OCI-LY7 (cell line): ENCODE measurements around the gene CYP24A1. TPM values are rescaled to one million over a fixed set of nuclear protein-coding genes. Genes with fewer than 3 reads are reported as not detected.

Experiments used
- BruUV-seq: library from RNA; stranded (reverse); fragments of 400-500 nt; replicated peaks from 2 replicates; lab custom pipeline; 2021; lab: Mats Ljungman, UMichigan
- CTCF ChIA-PET: fragments of 300-600 bp; sonication (Branson Sonifier 250); formaldehyde crosslinking; loops from one replicate; lab custom pipeline; 2022; ENCODE audit warnings: antibody characterized with exemption; ENCODE audit not compliant: unreplicated experiment; lab: Charles Lee
- POLR2A ChIA-PET: fragments of 300-600 bp; sonication (Branson Sonifier 250); formaldehyde crosslinking; loops from one replicate; lab custom pipeline; 2022; ENCODE audit warnings: antibody characterized with exemption; lab: Charles Lee
- DNase-seq: peaks from one replicate; pipeline ENCODE4 v3.0.0-alpha.2; 2015; ENCODE audit warnings: low spot score
- H2AFZ ChIP-seq: fragments of 200-600 bp; sonication (generic), shearing (Covaris generic); 2 replicates; pipeline ENCODE4 v1.6.1; 2014; ENCODE audit warnings: mild to moderate bottlenecking, antibody characterized with exemption, low read length, moderate library complexity
- H3K27ac ChIP-seq: fragments of 200-600 bp; sonication (generic); 2 replicates; pipeline ENCODE4 v1.5.1; 2014; ENCODE audit warnings: mixed run types, low read depth, mild to moderate bottlenecking, moderate library complexity, low read length, inconsistent platforms; ENCODE audit not compliant: poor library complexity, severe bottlenecking
- H3K36me3 ChIP-seq: fragments of 200-600 bp; sonication (generic); 2 replicates; pipeline ENCODE4 v1.6.1; 2014; ENCODE audit warnings: mild to moderate bottlenecking, antibody characterized with exemption, low read length, moderate library complexity, mixed read lengths; ENCODE audit not compliant: insufficient read depth
- H3K4me1 ChIP-seq: fragments of 200-600 bp; sonication (generic); 2 replicates; pipeline ENCODE4 v1.5.1; 2014; ENCODE audit warnings: mild to moderate bottlenecking, low read length; ENCODE audit not compliant: insufficient read depth, poor library complexity, severe bottlenecking
- H3K4me2 ChIP-seq: fragments of 200-600 bp; sonication (generic); 2 replicates; pipeline ENCODE4 v1.6.1; 2014; ENCODE audit warnings: mild to moderate bottlenecking, low read length
- H3K4me3 ChIP-seq: fragments of 200-600 bp; sonication (generic); 2 replicates; pipeline ENCODE4 v1.5.1; 2014; ENCODE audit warnings: mild to moderate bottlenecking, low read depth, low read length; ENCODE audit not compliant: poor library complexity, severe bottlenecking
- H3K79me2 ChIP-seq: fragments of 200-600 bp; sonication (generic); 2 replicates; pipeline ENCODE4 v1.6.1; 2016; ENCODE audit warnings: low read depth, mild to moderate bottlenecking, low read length, moderate library complexity, mixed read lengths; ENCODE audit not compliant: insufficient read depth
- H3K9me2 ChIP-seq: fragments of 200-600 bp; sonication (generic); 2 replicates; pipeline ENCODE4 v1.6.1; 2016; ENCODE audit warnings: mild to moderate bottlenecking, low read length, mixed read lengths; ENCODE audit not compliant: insufficient read depth
- H3K9me3 ChIP-seq: fragments of 200-600 bp; sonication (generic); 2 replicates; pipeline ENCODE4 v1.6.1; 2014; ENCODE audit warnings: mild to moderate bottlenecking, mixed run types, low read length, mixed read lengths
- H4K20me1 ChIP-seq: fragments of 200-600 bp; sonication (generic); 2 replicates; pipeline ENCODE4 v1.6.1; 2014; ENCODE audit warnings: mild to moderate bottlenecking, antibody characterized with exemption, low read length, moderate library complexity, mixed read lengths; ENCODE audit not compliant: insufficient read depth
- EZH2phosphoT487 ChIP-seq: fragments of 200-600 bp; sonication (generic); IDR thresholded peaks from 2 replicates; pipeline ENCODE4 v1.6.1; 2018; ENCODE audit warnings: low read depth, borderline replicate concordance, mild to moderate bottlenecking, mixed run types, antibody characterized with exemption, low read length, moderate library complexity, mixed read lengths
- intact Hi-C: fragments of 100-400 bp; cut with micrococcal nuclease; formaldehyde crosslinking; loops from one replicate; pipeline ENCODE4 v1.10.0; 2022; ENCODE audit not compliant: unreplicated experiment
- total RNA-seq, 2 experiments: library from RNA; depleted of rRNA in 1 of 2; stranded (reverse); fragments of >200 nt in 1 of 2; shearing (Covaris generic) in 1 of 2; gene quantifications; 2 replicates each; pipeline ENCODE4 v1.2.3, GENCODE V29; 2014 to 2022
- TF ChIP-seq, protein P1 (sequence below): fragments of 200-600 bp; sonication (generic); conservative IDR thresholded peaks from 2 replicates; pipeline ENCODE4 v1.5.1; 2014; ENCODE audit warnings: mild to moderate bottlenecking, antibody characterized with exemption, low read length, moderate library complexity, mixed read lengths

Gene CYP24A1
- total RNA-seq, 2 experiments from 2014 or later: not detected

DNA sequence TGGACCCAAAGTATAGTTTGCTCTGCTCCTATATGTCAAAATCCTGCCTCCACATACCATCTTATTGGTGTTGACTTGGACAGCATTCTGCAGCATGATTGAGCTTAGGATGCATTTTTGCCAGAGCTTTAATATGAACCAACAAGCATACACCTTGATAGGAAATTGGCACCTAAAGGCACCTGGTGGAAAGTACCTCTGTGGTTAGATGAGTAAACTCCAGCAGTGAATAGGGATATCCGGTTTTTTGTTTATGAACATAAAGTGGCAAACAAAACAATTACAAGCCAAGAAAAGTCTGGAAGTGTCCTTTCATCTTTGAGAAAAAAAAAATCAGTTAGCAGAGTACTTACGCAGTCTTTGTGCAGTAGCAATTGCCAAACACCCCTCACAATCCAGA is 6.2 kb upstream of the CYP24A1 start:
- H2AFZ ChIP-seq: no peak overlapping the region

DNA sequence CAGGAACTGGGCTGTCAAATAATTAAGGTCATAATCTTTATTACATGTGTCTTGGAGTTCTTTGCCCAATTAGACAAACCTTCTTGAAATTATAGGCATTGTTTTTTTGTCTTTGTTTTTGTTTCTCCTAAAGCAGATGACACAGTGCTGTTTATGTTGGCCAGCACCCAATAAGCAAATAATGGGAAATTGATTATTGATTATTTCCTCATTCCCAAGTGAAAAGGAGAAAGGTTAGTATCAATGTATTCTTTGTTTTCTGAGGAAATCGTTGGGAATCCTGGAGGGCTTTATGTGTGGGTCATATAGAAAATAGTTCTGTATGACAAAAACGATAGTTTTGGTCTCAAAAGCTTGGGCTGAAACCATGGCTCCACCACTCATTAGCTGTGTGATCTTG is 4.5 kb upstream of the CYP24A1 start:
- CTCF ChIA-PET: no interaction called here
- Histone ChIP-seq H3K4me1 (no peaks in the 10 kb centered on the region), H2AFZ (no peak overlapping the region), H3K4me2 (no peak overlapping the region), H3K9me3 (no peaks in the 10 kb centered on the region), H3K79me2 (no peaks in the 10 kb centered on the region), H4K20me1 (no peaks in the 10 kb centered on the region), H3K27ac (no peak overlapping the region), H3K4me3 (no peak overlapping the region), H3K36me3 (no peaks in the 10 kb centered on the region), H3K9me2 (no peaks in the 10 kb centered on the region)
- TF ChIP-seq, protein P1, sequence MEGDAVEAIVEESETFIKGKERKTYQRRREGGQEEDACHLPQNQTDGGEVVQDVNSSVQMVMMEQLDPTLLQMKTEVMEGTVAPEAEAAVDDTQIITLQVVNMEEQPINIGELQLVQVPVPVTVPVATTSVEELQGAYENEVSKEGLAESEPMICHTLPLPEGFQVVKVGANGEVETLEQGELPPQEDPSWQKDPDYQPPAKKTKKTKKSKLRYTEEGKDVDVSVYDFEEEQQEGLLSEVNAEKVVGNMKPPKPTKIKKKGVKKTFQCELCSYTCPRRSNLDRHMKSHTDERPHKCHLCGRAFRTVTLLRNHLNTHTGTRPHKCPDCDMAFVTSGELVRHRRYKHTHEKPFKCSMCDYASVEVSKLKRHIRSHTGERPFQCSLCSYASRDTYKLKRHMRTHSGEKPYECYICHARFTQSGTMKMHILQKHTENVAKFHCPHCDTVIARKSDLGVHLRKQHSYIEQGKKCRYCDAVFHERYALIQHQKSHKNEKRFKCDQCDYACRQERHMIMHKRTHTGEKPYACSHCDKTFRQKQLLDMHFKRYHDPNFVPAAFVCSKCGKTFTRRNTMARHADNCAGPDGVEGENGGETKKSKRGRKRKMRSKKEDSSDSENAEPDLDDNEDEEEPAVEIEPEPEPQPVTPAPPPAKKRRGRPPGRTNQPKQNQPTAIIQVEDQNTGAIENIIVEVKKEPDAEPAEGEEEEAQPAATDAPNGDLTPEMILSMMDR: no peak
- no peak for TF ChIP-seq EZH2phosphoT487
- POLR2A ChIA-PET: interaction anchor here (0.5 kb wide), 1 partner anchor 297 kb away, joined by 6 read pairs; no protein-coding TSS in a partner anchor
- DNase-seq: no peak
- BruUV-seq: no TSS peak
- intact Hi-C loops: no loop called here

More for the DNA sequence above, 6.2 kb upstream of the CYP24A1 start:
- no peak for DNase-seq
- H3K9me2 ChIP-seq: no peaks in the 10 kb centered on the region
- intact Hi-C loops: no loop called here
- no TSS peak for BruUV-seq
- no peak for TF ChIP-seq EZH2phosphoT487
- TF ChIP-seq, protein P1: no peak
- CTCF ChIA-PET: interaction anchor here (0.7 kb wide), 1 partner anchor 10 kb away, joined by 4 read pairs; no protein-coding TSS in a partner anchor
- H3K4me3 ChIP-seq: no peak overlapping the region
- H4K20me1 ChIP-seq: no peaks in the 10 kb centered on the region
- no peaks in the 10 kb centered on the region for H3K36me3 ChIP-seq
- H3K27ac ChIP-seq: no peak overlapping the region
- no peaks in the 10 kb centered on the region for H3K79me2 ChIP-seq
- no peaks in the 10 kb centered on the region for H3K9me3 ChIP-seq
- H3K4me1 ChIP-seq: no peaks in the 10 kb centered on the region
- H3K4me2 ChIP-seq: no peak overlapping the region
- POLR2A ChIA-PET: interaction anchor here (1.1 to 1.4 kb wide), 2 partner anchors 9 to 12 kb away, joined by 3 read pairs; no protein-coding TSS in a partner anchor

DNA sequence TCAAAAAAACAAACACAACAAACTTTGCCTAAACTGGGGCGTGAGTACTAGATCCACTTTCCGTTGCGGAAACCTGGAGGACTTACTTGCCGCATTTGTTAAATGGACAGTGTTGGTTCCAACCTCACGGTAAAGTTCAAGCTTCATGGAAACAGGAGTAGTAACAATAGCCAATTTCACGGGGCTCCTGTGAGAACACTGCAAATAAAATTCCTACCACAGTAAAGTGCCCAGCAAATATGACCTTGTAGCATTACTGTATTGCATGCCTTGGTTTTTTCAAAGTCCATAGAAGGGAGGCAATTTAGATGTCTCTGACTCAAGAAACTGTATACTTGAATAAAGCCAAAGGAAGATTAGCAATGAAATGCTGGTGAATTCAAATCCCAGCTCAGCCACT is 3.6 kb upstream of the CYP24A1 start:
- no peak overlapping the region for H3K4me3 ChIP-seq
- H3K9me2 ChIP-seq: no peaks in the 10 kb centered on the region
- DNase-seq: no peak
- no peak overlapping the region for H3K27ac ChIP-seq
- POLR2A ChIA-PET: interaction anchor here (0.5 kb wide), 1 partner anchor 297 kb away, joined by 6 read pairs; no protein-coding TSS in a partner anchor
- CTCF ChIA-PET: no interaction called here
- intact Hi-C loops: no loop called here
- H2AFZ ChIP-seq: no peak overlapping the region
- TF ChIP-seq, protein P1: no peak
- TF ChIP-seq EZH2phosphoT487: no peak
- H3K79me2 ChIP-seq: no peaks in the 10 kb centered on the region
- no TSS peak for BruUV-seq
- H3K4me1 ChIP-seq: no peaks in the 10 kb centered on the region
- no peaks in the 10 kb centered on the region for H3K36me3 ChIP-seq
- no peaks in the 10 kb centered on the region for H3K9me3 ChIP-seq
- H4K20me1 ChIP-seq: no peaks in the 10 kb centered on the region
- H3K4me2 ChIP-seq: no peak overlapping the region
